Panc1 (cell line): ENCODE measurements around the gene TCF15. TPM values are rescaled to one million over a fixed set of nuclear protein-coding genes. Genes with fewer than 3 reads are reported as not detected.

Source experiments
- ATAC-seq: fragments of 200-7000 bp; cut with Tn5 transposase; 2 replicates; pipeline ENCODE4 v1.9.1; 2020; ENCODE audit warnings: mild to moderate bottlenecking, moderate library complexity
- BruUV-seq: library from RNA; stranded (reverse); fragments of 400-500 nt; replicated peaks from 2 replicates; lab custom pipeline; 2021; lab: Mats Ljungman, UMichigan
- CTCF ChIA-PET: fragments of 300-600 bp; sonication (Branson Sonifier 250); formaldehyde crosslinking; loops from one replicate; lab custom pipeline; 2022; ENCODE audit warnings: antibody characterized with exemption; lab: Charles Lee
- POLR2A ChIA-PET: fragments of 300-600 bp; sonication (Branson Sonifier 250); formaldehyde crosslinking; loops from one replicate; lab custom pipeline; 2022; ENCODE audit warnings: antibody characterized with exemption; lab: Charles Lee
- DNase-seq: peaks from one replicate; pipeline ENCODE4 v3.0.0-alpha.2; 2010; ENCODE audit warnings: low read depth, low spot score
- H3K27ac ChIP-seq: 2 replicates; pipeline ENCODE4 v1.5.1; 2011; ENCODE audit warnings: mild to moderate bottlenecking, low read length, inconsistent platforms
- H3K27me3 ChIP-seq: fragments of 200-500 bp; sonication (Bioruptor generic); 2 replicates; pipeline ENCODE4 v1.6.0; 2014; ENCODE audit warnings: low read length, inconsistent platforms; ENCODE audit not compliant: control insufficient read depth, insufficient read depth
- H3K36me3 ChIP-seq: fragments of 200-500 bp; sonication (Bioruptor generic); 2 replicates; pipeline ENCODE4 v1.5.1; 2014; ENCODE audit warnings: inconsistent platforms, mild to moderate bottlenecking, low read length, moderate library complexity; ENCODE audit not compliant: control insufficient read depth, insufficient read depth
- H3K4me1 ChIP-seq: 2 replicates; pipeline ENCODE4 v1.5.1; 2011; ENCODE audit warnings: inconsistent platforms, mild to moderate bottlenecking, low read length, moderate library complexity; ENCODE audit not compliant: control insufficient read depth, insufficient read depth
- H3K4me3 ChIP-seq, 2 experiments: 2 replicates each; pipeline ENCODE4 v1.5.1; 2011 to 2012; ENCODE audit warnings: low read depth in 2 of 2, low read length in 2 of 2, mild to moderate bottlenecking in 2 of 2, inconsistent platforms in 1 of 2, moderate library complexity in 1 of 2
- H3K9me3 ChIP-seq: fragments of 200-500 bp; sonication (Bioruptor generic); 2 replicates; pipeline ENCODE4 v1.5.1; 2014; ENCODE audit warnings: low read depth, mild to moderate bottlenecking, inconsistent platforms, low read length, moderate library complexity; ENCODE audit not compliant: control insufficient read depth, insufficient read depth
- CTCF ChIP-seq: fragments of 450-650 bp; IDR thresholded peaks from 2 replicates; pipeline ENCODE4 v1.5.1; 2017; ENCODE audit warnings: mild to moderate bottlenecking
- POLR2AphosphoS5 ChIP-seq: IDR thresholded peaks from 2 replicates; pipeline ENCODE4 v1.6.1; 2012; ENCODE audit warnings: mild to moderate bottlenecking, low read depth, low read length, moderate library complexity
- SIN3A ChIP-seq: IDR thresholded peaks from 2 replicates; pipeline ENCODE4 v1.6.1; 2012; ENCODE audit warnings: low read depth, mild to moderate bottlenecking, low read length, moderate library complexity, borderline replicate concordance; ENCODE audit not compliant: insufficient read depth
- TCF7L2 ChIP-seq: IDR thresholded peaks from 2 replicates; pipeline ENCODE4 v1.6.1; 2011; ENCODE audit warnings: mild to moderate bottlenecking, low read depth, low read length, inconsistent platforms
- in situ Hi-C: cut with HindIII; loops from 2 replicates; pipeline ENCODE4 v1.10.0; 2016; ENCODE audit warnings: low sequenced_read_pairs, low pct_unique_long_range_greater_than_20kb
- intact Hi-C: fragments of 100-400 bp; cut with micrococcal nuclease; formaldehyde crosslinking; loops from one replicate; pipeline ENCODE4 v1.10.0; 2022; ENCODE audit not compliant: unreplicated experiment
- total RNA-seq: library from RNA; stranded (reverse); gene quantifications from one replicate; pipeline ENCODE4 v1.2.1, GENCODE V29; 2021; ENCODE audit not compliant: unreplicated experiment
- TF ChIP-seq, protein P1 (sequence below), 2 experiments: IDR thresholded peaks; 2 replicates each; pipeline ENCODE4 v1.6.1; 2011 to 2012; ENCODE audit warnings: low read depth in 2 of 2, control low read depth in 1 of 2, low read length in 1 of 2, mild to moderate bottlenecking in 1 of 2, moderate library complexity in 1 of 2; ENCODE audit not compliant: insufficient read depth in 1 of 2

TCF15 gene
- total RNA-seq, 1 experiment from 2014 or later = not detected

- ATAC-seq = no peak
- peaks cover 7% of the 10 kb centered on the region for H3K27me3 ChIP-seq
These were observed 41.9 kb downstream of the TCF15 start for GRCh38 chr20:568097-568652.

GRCh38 chr20:564192-564591, 45.9 kb downstream of the TCF15 start:
- in situ Hi-C loops = no loop called here
- H3K9me3 ChIP-seq = no peaks in the 10 kb centered on the region

More at GRCh38 chr20:568097-568652, 41.9 kb downstream of the TCF15 start:
- in situ Hi-C loops = no loop called here
- H3K4me3 ChIP-seq = no peak overlapping the region
- ChIA-PET CTCF (no interaction called here), POLR2A (no interaction called here)
- intact Hi-C loops = no loop called here
- no peak for DNase-seq
- H3K4me1 ChIP-seq = no peaks in the 10 kb centered on the region
- no TSS peak for BruUV-seq
- no peak overlapping the region for H3K27ac ChIP-seq
- TF ChIP-seq TCF7L2 = no peak
- TF ChIP-seq, protein P1, sequence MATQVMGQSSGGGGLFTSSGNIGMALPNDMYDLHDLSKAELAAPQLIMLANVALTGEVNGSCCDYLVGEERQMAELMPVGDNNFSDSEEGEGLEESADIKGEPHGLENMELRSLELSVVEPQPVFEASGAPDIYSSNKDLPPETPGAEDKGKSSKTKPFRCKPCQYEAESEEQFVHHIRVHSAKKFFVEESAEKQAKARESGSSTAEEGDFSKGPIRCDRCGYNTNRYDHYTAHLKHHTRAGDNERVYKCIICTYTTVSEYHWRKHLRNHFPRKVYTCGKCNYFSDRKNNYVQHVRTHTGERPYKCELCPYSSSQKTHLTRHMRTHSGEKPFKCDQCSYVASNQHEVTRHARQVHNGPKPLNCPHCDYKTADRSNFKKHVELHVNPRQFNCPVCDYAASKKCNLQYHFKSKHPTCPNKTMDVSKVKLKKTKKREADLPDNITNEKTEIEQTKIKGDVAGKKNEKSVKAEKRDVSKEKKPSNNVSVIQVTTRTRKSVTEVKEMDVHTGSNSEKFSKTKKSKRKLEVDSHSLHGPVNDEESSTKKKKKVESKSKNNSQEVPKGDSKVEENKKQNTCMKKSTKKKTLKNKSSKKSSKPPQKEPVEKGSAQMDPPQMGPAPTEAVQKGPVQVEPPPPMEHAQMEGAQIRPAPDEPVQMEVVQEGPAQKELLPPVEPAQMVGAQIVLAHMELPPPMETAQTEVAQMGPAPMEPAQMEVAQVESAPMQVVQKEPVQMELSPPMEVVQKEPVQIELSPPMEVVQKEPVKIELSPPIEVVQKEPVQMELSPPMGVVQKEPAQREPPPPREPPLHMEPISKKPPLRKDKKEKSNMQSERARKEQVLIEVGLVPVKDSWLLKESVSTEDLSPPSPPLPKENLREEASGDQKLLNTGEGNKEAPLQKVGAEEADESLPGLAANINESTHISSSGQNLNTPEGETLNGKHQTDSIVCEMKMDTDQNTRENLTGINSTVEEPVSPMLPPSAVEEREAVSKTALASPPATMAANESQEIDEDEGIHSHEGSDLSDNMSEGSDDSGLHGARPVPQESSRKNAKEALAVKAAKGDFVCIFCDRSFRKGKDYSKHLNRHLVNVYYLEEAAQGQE (IDR thresholded peaks at IDR 0.05; ENCODE audit: insufficient read depth in 1 of 2, low read depth in 2 of 2, low read length in 1 of 2) = no peak
- TF ChIP-seq SIN3A = no peak
- no peak for TF ChIP-seq POLR2AphosphoS5
- no peak for TF ChIP-seq CTCF
- H3K9me3 ChIP-seq = no peaks in the 10 kb centered on the region
- no peaks in the 10 kb centered on the region for H3K36me3 ChIP-seq

More at GRCh38 chr20:564192-564591, 45.9 kb downstream of the TCF15 start:
- Histone ChIP-seq H3K27me3 (no peaks in the 10 kb centered on the region; the same call in 1 of the 2 replicates), H3K4me3 (no peak overlapping the region), H3K4me1 (no peaks in the 10 kb centered on the region), H3K27ac (no peak overlapping the region), H3K36me3 (no peaks in the 10 kb centered on the region)
- ChIA-PET CTCF (no interaction called here), POLR2A (no interaction called here)
- no peak for DNase-seq
- intact Hi-C loops = no loop called here
- TF ChIP-seq SIN3A (no peak), CTCF (no peak), TCF7L2 (no peak), POLR2AphosphoS5 (no peak)
- TF ChIP-seq, protein P1 (IDR thresholded peaks at IDR 0.05; ENCODE audit: insufficient read depth in 1 of 2, low read depth in 2 of 2, low read length in 1 of 2) = no peak
- no peak for ATAC-seq
- no TSS peak for BruUV-seq
